GM12865 (cell line): Measurements from ENCODE around the gene COPE.

Experiments
- DNase-seq: peaks from one replicate; pipeline ENCODE4 v3.0.0; 2010; ENCODE audit warnings: low read depth
- H3K4me3 ChIP-seq: 2 replicates; pipeline ENCODE4 v1.5.1; 2011; ENCODE audit warnings: mild to moderate bottlenecking, low read depth, low read length, control low read depth
- TF ChIP-seq, protein P1 (sequence below): IDR thresholded peaks from 2 replicates; pipeline ENCODE4 v1.5.1; 2011; ENCODE audit warnings: low read length, control low read depth, low read depth, inconsistent platforms; ENCODE audit not compliant: insufficient read depth; ENCODE audit errors: missing control alignments

The COPE gene

DNA sequence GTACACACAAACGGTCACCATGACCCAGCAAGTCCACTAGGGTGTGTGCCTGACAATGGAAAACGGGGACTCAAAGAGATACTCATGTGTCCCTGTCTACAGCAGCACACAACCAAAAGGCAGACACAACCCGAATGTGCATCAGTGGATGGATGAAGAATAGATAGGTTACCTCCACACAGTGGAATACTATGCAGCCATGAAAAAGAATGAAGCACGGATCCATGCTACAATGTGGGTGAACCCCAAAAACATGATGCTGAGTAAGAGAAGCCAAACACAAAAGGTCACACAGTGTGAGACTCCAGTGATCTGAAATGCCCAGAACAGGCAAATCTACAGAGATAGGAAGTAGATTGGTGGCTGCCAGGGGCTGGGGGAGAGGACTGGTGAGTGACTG is 32.2 kb downstream of the COPE start:
- no peak overlapping the region for H3K4me3 ChIP-seq
- TF ChIP-seq, protein P1, sequence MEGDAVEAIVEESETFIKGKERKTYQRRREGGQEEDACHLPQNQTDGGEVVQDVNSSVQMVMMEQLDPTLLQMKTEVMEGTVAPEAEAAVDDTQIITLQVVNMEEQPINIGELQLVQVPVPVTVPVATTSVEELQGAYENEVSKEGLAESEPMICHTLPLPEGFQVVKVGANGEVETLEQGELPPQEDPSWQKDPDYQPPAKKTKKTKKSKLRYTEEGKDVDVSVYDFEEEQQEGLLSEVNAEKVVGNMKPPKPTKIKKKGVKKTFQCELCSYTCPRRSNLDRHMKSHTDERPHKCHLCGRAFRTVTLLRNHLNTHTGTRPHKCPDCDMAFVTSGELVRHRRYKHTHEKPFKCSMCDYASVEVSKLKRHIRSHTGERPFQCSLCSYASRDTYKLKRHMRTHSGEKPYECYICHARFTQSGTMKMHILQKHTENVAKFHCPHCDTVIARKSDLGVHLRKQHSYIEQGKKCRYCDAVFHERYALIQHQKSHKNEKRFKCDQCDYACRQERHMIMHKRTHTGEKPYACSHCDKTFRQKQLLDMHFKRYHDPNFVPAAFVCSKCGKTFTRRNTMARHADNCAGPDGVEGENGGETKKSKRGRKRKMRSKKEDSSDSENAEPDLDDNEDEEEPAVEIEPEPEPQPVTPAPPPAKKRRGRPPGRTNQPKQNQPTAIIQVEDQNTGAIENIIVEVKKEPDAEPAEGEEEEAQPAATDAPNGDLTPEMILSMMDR = no peak
- DNase-seq = no peak

DNA sequence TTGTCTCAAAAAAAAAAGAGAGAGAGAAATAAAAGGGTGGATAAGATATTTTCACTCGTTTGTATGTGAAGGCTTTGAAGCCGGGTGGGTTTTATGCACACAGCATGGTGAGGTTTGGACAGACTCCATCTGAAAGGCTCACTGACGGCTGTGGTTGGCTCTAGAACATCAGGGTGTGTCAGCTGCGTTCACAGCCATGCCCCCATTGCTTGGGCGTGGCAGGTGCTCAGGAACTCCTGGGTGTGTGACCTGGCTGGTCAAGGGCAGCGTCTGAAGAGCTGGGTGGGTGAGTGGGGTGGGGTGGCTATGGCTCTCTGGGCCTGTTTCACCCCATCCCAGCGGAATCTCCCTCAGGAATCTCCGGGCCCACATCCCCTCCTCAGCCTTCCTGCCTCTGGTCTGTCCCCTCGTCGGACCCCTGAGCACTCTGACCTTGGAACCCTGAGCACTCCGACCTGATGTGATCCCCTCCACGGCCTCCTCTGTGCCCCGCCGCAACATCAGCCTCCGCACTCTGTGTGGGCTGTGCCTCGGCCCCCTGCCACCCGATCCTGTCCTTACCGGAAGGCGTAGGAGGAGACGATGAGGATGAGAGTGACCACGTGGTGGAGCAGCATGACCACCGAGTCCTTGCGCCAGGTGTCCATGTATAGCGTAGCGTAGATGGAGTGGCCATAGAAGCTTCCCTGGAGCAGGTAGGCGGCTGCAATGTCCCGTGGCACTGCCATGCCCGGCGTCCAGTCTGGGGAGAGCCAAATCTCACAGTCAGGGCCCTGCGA is 35.5 kb downstream of the COPE start:
- DNase-seq = no peak
- H3K4me3 ChIP-seq = no peak overlapping the region
- TF ChIP-seq, protein P1 = no peak

DNA sequence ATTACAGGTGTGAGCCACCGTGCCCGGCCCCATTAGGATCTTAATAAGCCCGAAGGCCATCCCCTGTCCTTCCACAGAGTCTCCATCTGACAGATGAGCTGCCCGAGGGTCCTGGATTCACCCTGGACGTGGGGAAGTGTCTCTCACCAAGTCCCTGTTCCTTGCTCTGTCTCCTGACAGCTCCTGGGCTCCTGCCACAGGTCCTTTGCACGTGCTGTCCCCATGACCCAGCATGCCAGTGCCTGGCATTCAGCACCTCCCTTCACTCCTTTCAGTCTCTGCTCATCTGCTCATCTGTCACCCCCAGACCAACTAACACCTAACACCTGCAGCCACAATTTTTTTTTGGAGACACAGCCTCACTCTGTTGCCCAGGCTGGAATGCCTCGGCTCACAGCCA is 37.7 kb downstream of the COPE start:
- DNase-seq = no peak
- no peak overlapping the region for H3K4me3 ChIP-seq
- TF ChIP-seq, protein P1 = no peak

DNA sequence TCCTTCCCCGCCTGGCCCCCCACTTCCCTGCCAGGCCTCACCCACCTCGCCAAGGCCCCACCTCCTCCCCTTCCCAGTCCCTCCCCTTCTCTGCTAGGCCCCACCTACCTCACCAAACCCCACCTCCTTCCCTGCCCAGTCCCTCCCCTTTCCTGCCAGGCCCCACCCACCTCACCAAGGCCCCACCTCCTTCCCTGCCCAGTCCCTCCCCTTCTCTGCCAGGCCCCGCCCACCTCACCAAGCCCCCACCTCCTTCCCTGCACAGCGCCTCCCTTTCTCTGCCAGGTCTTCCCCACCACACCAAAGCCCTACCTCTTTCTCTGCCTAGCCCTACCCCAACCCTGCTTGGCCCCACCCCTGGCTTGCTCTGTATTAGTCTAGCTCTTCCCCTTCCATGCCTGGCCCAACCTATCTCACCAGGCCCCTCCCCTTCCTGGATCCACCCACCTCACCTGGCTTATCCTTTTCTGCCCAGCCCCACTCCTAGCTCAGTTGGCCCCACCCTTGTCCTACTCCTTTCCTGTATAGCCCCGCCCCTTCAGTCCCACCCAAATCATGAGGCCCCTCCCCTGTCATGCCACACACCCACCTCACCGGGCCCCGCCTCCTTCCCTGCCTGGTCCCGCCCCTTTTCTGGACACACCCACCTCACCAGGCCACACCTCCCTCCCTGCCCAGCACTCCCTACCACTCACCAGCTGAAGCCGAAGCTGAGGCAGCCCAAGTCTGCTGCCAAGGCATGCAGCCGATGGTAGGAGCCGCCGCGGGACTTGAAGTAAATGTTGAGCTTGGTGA is 39.4 kb downstream of the COPE start:
- DNase-seq = peak; percentile 54
- TF ChIP-seq, protein P1 = no peak
- no peak overlapping the region for H3K4me3 ChIP-seq

DNA sequence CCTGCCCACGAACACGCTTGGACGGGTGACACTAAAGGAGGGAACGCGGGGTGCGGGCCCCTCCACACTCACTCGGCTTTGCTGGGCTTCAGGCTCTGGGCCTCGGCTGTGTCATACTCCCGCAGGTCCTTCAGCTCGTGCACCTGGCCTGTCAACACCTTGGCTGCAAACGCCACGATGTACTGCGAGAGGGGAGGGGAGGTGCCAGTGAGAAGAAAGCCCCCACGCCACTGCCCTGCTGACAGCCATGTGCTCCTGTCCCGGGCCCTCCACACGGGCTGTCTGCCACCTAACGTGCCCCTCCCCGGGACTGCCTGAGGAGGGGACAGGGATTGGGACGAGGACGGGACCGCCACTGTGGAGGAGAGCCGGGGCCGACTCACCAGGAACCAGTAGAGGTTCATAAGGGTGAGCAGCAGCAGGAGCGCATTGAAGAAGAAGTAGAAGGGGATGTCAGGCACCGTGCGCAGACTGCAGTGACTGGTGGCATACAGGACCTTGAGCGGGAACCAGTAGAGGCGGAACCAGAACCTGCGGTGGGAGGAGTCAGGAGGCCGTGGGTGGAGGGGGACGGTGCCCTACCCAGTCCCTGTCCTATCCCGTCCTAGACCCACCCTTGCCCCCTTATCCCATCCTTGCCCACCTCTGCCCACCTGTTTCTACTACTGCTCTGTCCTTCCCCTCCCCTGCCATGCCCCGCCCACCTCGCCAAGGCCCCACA is 40.2 kb downstream of the COPE start:
- no peak for DNase-seq
- H3K4me3 ChIP-seq = no peak overlapping the region
- TF ChIP-seq, protein P1 = no peak

DNA sequence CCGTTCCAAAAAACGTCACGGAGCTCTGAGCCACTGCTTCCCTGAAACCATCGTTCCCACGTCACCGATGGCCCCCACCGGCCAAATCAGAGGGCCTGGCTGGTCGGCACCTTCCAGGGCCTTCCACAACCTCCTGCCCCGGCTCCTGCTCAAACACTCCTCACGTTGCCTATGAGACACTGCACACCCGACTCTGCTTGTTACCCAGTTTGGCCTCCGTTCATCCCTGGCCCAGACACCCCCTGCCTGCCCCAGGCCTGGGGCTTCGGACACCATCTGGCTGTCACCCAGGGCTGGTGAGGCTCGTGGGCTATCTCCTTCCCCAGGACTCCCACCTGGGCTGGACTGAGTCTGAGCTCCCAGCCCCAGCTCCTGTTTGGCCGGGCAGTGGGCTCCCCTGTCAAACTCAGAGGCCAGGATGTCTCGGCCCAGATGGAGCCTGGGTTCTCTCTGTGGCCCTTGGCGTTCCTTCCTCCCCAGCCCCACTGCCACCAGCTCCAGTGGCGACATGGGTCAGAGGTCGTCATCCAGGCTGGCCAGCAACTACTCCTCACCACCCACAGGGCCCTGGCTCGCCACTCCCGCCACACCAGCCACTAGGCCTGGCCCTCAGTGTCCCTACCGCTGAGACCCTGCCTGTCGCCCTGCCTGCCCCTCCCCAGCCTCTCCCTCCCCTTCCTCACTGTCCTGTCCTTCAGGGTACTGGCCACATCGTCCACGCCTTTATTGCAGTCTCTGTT is 41.0 kb downstream of the COPE start:
- DNase-seq = no peak
- TF ChIP-seq, protein P1 = no peak
- H3K4me3 ChIP-seq = no peak overlapping the region
